ENCODE results near the gene SNW1.

DNA sequence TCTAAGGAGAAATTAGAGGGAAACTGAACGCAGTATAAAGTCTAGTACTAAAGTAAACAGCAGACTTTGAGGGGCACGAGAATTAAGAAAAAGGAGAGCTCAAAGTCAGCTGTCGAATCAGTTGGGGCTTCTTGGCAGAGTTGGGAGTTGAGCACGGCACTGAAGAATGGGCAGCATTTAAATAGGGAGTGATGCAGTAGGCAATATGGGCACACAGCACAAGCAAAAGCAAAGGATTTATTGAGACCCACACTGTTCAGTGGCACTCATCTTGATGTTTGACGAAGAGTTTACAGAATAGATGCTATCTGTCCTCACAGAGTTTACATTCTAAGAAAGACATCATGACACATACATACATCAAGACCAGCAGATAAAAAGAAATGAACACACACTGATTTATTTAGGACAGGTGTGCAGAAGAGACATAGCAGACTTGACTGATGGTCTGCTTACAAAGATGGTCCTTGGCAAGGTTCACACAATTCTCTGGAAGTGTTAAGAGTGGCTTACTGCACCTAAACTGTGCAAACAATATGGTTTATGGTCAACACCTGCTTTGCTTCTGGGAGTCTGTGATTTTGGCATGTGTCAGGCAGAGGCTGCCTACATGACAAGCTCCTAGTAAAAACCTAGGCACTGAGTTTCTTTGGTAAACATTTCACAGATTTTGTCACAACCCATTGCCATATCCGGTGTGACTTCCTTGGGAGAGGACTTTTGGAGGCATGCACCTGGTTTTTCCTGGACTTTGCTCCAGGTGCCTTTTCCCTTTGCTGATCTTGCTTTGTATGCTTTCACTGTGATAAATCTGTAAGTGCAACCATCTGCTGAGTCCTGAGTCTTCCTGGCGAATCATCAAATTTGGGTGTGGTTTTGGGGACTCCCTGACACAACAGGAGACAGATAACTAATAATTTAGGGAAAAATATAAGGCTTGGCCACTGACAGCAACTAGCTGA, 79.5 kb downstream of the SNW1 start:
- TF ChIP-seq FOXM1 (IDR thresholded peaks at IDR 0.05; ENCODE audit: borderline replicate concordance) (no peak), ZNF384 (IDR thresholded peaks at IDR 0.05) (no peak), PKNOX1 (IDR thresholded peaks at IDR 0.05) (no peak), SP1 (IDR thresholded peaks at IDR 0.05) (no peak), LEF1 (IDR thresholded peaks at IDR 0.05; ENCODE audit: borderline replicate concordance) (no peak), BHLHE40 (IDR thresholded peaks at IDR 0.05; ENCODE audit: borderline replicate concordance) (no peak), FOXK2 (IDR thresholded peaks at IDR 0.05) (no peak), HDGF (IDR thresholded peaks at IDR 0.05; ENCODE audit: borderline replicate concordance) (no peak), ELF4 (IDR thresholded peaks at IDR 0.05) (no peak), TARDBP (IDR thresholded peaks at IDR 0.05) (no peak), FOXA1 (IDR thresholded peaks at IDR 0.05) (no peak), SUZ12 (IDR thresholded peaks at IDR 0.05) (no peak), CTBP1 (IDR thresholded peaks at IDR 0.05; ENCODE audit: borderline replicate concordance) (no peak), L3MBTL2 (conservative IDR thresholded peaks at IDR 0.05) (no peak)
